ENCODE measurements around the gene ZNF385B.

Gene ZNF385B

DNA sequence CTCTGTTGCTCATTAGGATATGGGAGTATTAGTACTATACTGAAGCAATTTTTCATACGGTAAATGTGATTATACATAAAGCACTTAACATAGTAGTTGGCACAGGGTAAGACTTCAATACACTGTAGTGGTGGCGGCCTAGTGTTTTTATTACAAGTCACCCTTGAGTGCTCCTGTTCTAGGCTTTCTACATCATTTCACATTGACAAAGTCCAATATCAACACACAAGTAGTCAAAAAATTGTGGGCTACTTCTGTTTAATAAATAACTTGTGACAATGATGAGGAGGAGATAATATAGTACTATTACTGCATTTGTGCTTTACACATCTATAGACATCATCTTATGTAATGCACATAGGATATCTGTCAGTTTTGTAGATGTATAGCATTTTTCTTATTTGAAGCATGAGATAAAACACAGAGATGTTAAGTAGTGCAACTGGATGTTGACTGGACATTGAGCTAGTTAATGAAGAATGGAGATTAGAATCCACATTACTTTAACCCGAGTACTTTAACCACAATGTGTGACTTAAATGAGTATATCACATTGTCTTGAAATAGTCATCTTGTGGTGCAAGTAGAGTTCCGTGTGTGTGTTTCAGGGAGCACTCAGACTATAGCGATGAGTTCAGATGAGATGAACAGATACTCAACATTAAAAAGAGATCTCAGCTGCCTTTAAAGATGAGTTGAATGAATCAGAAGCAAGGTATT, 134.8 kb downstream of the ZNF385B start:
- no peaks in the 10 kb centered on the region for H3K4me1 ChIP-seq (ENCODE audit: control insufficient read depth, insufficient read depth, low read length)

DNA sequence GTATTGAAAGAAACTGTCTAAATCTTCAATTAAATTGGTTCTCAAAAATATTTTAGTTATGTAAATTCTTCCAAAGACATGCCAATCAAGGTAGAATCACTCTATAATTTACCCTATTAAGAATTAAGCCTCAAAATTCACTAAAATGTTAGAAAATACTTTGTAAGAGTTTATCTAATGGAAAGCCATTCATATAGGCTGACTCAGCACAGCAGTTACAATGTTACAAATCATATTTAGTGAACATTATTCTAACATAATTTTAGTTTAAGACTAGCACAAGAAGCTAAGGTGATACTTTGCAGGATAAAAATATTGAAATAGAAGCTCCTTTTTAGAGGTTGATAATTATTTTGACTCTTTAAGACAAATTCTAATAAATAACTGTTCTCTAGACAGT, 137.0 kb downstream of the ZNF385B start:
- no peaks in the 10 kb centered on the region for H3K4me1 ChIP-seq (ENCODE audit: control insufficient read depth, insufficient read depth, low read length)
- no peaks in the 10 kb centered on the region for H3K27me3 ChIP-seq (ENCODE audit: control insufficient read depth, insufficient read depth, low read length)
- H3K4me3 ChIP-seq (ENCODE audit: low read depth, low read length) = no peak overlapping the region
- no peak overlapping the region for H3K9ac ChIP-seq (ENCODE audit: low read depth, low read length)
- no peaks in the 10 kb centered on the region for H3K9me3 ChIP-seq (ENCODE audit: control insufficient read depth, insufficient read depth, low read length)
- H3K36me3 ChIP-seq (ENCODE audit: control insufficient read depth, insufficient read depth, low read length) = no peaks in the 10 kb centered on the region

More for the DNA sequence above, 134.8 kb downstream of the ZNF385B start:
- Histone ChIP-seq H3K27me3 (ENCODE audit: control insufficient read depth, insufficient read depth, low read length) (no peaks in the 10 kb centered on the region), H3K4me3 (ENCODE audit: low read depth, low read length) (no peak overlapping the region), H3K9ac (ENCODE audit: low read depth, low read length) (no peak overlapping the region), H3K9me3 (ENCODE audit: control insufficient read depth, insufficient read depth, low read length) (no peaks in the 10 kb centered on the region), H3K36me3 (ENCODE audit: control insufficient read depth, insufficient read depth, low read length) (no peaks in the 10 kb centered on the region)

DNA sequence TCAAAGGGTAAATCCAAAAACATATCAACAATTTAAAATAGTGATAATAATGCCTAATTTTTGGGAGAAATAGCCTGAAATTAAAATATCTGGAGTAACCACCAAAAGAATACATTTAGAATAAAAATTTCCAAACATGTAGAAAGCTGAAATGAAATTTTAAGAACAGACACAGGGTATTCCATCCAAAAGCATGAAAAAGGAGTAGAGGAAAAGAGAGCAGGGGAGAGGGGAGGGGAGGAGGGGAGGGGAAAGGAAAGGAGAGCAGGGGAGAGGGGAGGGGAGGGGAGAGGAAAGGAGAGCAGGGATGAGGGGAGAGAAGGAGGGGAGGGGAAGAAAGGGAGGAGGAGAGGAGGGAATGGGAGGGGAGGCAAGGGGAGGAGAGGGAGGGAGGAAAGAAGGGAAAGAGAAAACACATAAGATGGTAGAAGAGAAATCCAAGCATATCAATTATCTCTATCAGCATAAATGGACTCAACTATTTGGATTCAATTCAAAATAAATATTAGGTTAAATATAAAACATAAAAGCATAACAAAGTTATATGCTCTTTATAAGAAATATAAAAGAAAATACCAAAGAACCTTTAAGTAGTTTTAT, 141.1 kb downstream of the ZNF385B start:
- Histone ChIP-seq H3K9me3 (ENCODE audit: control insufficient read depth, insufficient read depth, low read length) (no peaks in the 10 kb centered on the region), H3K4me3 (ENCODE audit: low read depth, low read length) (no peak overlapping the region), H3K27me3 (ENCODE audit: control insufficient read depth, insufficient read depth, low read length) (no peaks in the 10 kb centered on the region), H3K9ac (ENCODE audit: low read depth, low read length) (no peak overlapping the region), H3K4me1 (ENCODE audit: control insufficient read depth, insufficient read depth, low read length) (no peaks in the 10 kb centered on the region), H3K36me3 (ENCODE audit: control insufficient read depth, insufficient read depth, low read length) (no peaks in the 10 kb centered on the region)

DNA sequence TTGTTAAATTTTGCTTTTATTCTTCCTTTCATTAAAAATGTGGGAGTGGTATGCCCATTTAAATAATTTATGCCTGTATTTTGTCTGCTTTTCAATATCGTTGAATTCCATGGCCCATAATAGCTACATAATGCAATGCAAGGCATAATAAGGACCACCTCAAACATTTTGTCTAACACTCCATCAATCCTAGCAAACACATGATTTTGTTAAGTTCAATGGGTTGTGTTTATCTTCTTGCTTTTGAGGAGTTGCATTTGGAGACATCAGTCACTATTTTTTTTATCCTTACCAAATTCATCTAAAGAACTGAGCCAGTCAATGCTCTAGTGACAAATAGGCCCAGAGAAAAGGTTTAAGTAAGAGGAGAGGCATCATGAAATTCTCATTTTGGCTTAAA, 145.5 kb downstream of the ZNF385B start:
- Histone ChIP-seq H3K4me1 (ENCODE audit: control insufficient read depth, insufficient read depth, low read length) (no peaks in the 10 kb centered on the region), H3K27me3 (ENCODE audit: control insufficient read depth, insufficient read depth, low read length) (no peaks in the 10 kb centered on the region), H3K9me3 (ENCODE audit: control insufficient read depth, insufficient read depth, low read length) (no peaks in the 10 kb centered on the region), H3K4me3 (ENCODE audit: low read depth, low read length) (no peak overlapping the region), H3K9ac (ENCODE audit: low read depth, low read length) (no peak overlapping the region), H3K36me3 (ENCODE audit: control insufficient read depth, insufficient read depth, low read length) (no peaks in the 10 kb centered on the region)

DNA sequence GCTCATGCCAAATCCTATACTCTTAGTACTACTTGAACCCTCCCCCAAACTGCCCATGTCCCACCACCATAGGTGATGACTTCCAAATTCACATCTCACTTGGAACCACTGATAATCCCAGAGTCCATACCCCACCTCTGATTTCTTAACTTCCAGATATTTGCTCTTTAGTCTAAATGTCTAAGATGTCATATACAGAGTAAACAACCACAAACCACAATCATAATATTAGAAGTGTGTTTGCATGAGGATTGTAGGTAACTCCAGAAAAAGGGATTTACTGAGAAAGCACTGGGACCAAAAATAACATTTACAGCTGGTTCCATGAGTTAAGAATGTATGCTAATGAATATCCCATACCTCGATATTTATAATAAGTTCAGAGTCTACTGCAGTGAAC, 146.2 kb downstream of the ZNF385B start:
- H3K9ac ChIP-seq (ENCODE audit: low read depth, low read length) = no peak overlapping the region
- no peak overlapping the region for H3K4me3 ChIP-seq (ENCODE audit: low read depth, low read length)
- no peaks in the 10 kb centered on the region for H3K36me3 ChIP-seq (ENCODE audit: control insufficient read depth, insufficient read depth, low read length)
- no peaks in the 10 kb centered on the region for H3K27me3 ChIP-seq (ENCODE audit: control insufficient read depth, insufficient read depth, low read length)
- H3K9me3 ChIP-seq (ENCODE audit: control insufficient read depth, insufficient read depth, low read length) = no peaks in the 10 kb centered on the region
- H3K4me1 ChIP-seq (ENCODE audit: control insufficient read depth, insufficient read depth, low read length) = no peaks in the 10 kb centered on the region

DNA sequence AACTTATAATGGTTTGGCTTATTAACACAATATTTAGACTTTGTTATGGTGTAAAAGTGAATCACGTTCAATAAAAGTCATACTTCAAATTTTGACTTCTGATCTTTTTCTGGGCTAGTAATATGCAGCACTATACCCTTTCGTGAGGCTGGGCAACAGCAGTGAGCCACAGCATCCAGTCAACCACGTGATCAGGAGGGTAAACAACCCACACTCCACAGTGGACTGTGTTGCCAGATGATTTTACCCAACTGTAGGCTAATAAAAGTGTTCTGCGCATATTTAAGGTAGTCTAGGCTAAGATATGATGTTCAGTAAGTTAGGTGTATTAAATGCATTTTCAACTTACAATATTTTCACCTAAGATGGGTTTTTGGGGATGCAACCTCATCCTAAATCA, 148.6 kb downstream of the ZNF385B start:
- Histone ChIP-seq H3K4me3 (ENCODE audit: low read depth, low read length) (no peak overlapping the region), H3K9ac (ENCODE audit: low read depth, low read length) (no peak overlapping the region), H3K4me1 (ENCODE audit: control insufficient read depth, insufficient read depth, low read length) (peaks cover 3% of the 10 kb centered on the region), H3K36me3 (ENCODE audit: control insufficient read depth, insufficient read depth, low read length) (no peaks in the 10 kb centered on the region), H3K27me3 (ENCODE audit: control insufficient read depth, insufficient read depth, low read length) (no peaks in the 10 kb centered on the region), H3K9me3 (ENCODE audit: control insufficient read depth, insufficient read depth, low read length) (no peaks in the 10 kb centered on the region)

DNA sequence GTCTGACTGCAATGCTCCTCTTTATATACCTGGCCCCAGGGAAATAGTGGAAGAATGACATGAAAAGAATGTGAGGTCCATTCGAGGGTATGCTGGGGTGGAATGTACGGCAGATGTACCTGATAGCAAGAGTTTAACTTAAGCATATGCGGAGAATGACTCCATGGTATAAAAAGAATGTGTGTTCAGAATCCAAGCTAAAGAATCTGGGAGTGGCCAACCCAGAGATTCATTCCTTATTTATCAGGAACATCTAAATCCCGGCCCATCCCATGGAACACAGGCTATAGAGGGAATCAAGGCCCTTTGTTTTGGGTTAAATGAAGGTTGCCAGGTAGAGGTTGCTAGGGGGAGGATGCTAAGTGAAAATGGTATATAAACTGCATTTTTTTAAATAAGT, 150.0 kb downstream of the ZNF385B start:
- Histone ChIP-seq H3K9me3 (ENCODE audit: control insufficient read depth, insufficient read depth, low read length) (no peaks in the 10 kb centered on the region), H3K4me3 (ENCODE audit: low read depth, low read length) (no peak overlapping the region), H3K36me3 (ENCODE audit: control insufficient read depth, insufficient read depth, low read length) (no peaks in the 10 kb centered on the region), H3K27me3 (ENCODE audit: control insufficient read depth, insufficient read depth, low read length) (no peaks in the 10 kb centered on the region), H3K9ac (ENCODE audit: low read depth, low read length) (no peak overlapping the region), H3K4me1 (ENCODE audit: control insufficient read depth, insufficient read depth, low read length) (peaks cover 3% of the 10 kb centered on the region)

DNA sequence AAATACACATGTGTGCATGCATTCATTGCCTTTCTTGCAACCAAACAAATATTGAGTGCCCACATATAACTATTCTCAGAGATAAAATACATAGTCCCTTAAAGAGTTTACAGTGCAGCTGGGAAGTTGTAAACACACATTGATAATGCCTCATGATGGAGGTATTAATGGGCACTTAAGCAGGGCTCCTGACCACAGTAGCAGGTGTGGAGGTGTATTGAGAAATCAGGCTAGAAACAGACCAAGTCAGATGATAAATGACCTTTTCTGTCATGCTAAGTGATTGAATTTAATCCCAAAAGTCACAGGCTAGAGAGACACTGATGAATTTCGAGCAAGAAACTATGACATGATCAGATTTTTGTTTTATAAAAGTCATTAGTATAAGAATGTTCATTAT, 157.7 kb downstream of the ZNF385B start:
- H3K4me1 ChIP-seq (ENCODE audit: control insufficient read depth, insufficient read depth, low read length) = no peaks in the 10 kb centered on the region
- H3K4me3 ChIP-seq (ENCODE audit: low read depth, low read length) = no peak overlapping the region
- H3K9me3 ChIP-seq (ENCODE audit: control insufficient read depth, insufficient read depth, low read length) = no peaks in the 10 kb centered on the region
- no peaks in the 10 kb centered on the region for H3K27me3 ChIP-seq (ENCODE audit: control insufficient read depth, insufficient read depth, low read length)
- no peak overlapping the region for H3K9ac ChIP-seq (ENCODE audit: low read depth, low read length)
- no peaks in the 10 kb centered on the region for H3K36me3 ChIP-seq (ENCODE audit: control insufficient read depth, insufficient read depth, low read length)

DNA sequence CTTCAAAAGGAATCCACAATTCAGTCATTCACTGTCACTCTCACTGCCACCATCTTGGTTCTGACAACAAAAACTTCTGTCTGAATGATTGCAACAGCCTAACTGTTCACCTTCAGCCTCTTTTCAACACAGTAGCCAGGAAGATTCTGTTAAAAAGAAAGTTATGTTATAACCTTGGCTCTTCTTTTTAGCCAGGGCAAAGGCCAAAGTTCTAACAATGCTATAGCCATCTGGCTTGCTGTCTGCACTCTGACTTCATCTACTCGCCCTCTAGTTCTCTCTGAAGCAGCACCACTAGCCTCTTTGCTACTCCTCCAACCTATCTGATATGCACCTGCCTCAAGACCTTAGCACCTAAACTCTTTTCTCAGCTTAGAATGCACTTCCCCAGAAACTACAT, 158.5 kb downstream of the ZNF385B start:
- no peak overlapping the region for H3K9ac ChIP-seq (ENCODE audit: low read depth, low read length)
- H3K27me3 ChIP-seq (ENCODE audit: control insufficient read depth, insufficient read depth, low read length) = no peaks in the 10 kb centered on the region
- H3K4me1 ChIP-seq (ENCODE audit: control insufficient read depth, insufficient read depth, low read length) = no peaks in the 10 kb centered on the region
- no peaks in the 10 kb centered on the region for H3K36me3 ChIP-seq (ENCODE audit: control insufficient read depth, insufficient read depth, low read length)
- H3K9me3 ChIP-seq (ENCODE audit: control insufficient read depth, insufficient read depth, low read length) = no peaks in the 10 kb centered on the region
- H3K4me3 ChIP-seq (ENCODE audit: low read depth, low read length) = no peak overlapping the region

DNA sequence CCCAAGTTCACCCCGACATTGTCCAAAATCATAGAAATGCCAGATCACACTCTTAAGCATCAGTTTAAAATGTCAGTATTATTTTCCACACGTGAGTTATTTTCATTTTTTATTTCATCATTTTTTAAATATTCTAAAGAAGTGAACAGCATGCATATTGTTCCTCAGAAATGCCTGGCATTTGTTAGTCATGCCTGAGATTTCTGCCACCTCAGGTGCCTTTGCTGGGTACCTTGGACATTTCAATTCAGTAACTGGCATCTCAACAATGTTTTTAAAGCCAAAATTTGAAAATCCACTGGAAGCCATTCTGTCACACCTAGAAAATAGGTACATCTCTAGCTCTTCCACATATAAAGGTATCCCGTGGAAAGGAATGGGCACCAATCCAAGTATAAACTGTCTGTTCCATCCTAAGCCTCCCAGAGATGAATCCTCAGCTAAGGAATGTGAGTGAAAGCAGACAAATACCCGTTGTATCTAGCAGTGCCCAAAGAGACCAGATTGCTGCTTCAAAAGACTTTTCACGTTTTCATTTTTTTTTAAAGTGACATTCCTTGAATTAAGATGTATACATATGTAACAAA, 159.8 kb downstream of the ZNF385B start:
- H3K9me3 ChIP-seq (ENCODE audit: control insufficient read depth, insufficient read depth, low read length) = no peaks in the 10 kb centered on the region

DNA sequence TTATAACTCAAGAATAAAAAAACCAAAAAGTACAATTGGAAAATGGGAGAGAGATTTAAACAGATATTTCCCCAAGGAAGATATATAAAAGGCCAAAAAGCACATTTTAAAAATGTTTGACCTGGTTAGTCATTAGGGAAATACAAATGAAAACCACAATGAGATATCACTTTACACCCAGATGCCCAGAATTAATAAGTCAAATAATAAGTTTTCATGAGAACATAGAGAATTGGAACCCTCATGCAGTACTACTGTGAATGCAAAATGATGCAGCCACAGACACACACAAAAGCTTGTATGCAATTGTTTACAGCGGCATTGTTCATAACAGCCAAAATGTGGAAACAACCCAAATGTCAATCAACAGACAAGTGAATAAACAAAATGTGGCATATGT, 165.9 kb downstream of the ZNF385B start:
- H3K4me1 ChIP-seq (ENCODE audit: control insufficient read depth, insufficient read depth, low read length) = no peaks in the 10 kb centered on the region
- H3K27me3 ChIP-seq (ENCODE audit: control insufficient read depth, insufficient read depth, low read length) = no peaks in the 10 kb centered on the region
- H3K9ac ChIP-seq (ENCODE audit: low read depth, low read length) = no peak overlapping the region
- no peak overlapping the region for H3K4me3 ChIP-seq (ENCODE audit: low read depth, low read length)
- H3K9me3 ChIP-seq (ENCODE audit: control insufficient read depth, insufficient read depth, low read length) = no peaks in the 10 kb centered on the region
- H3K36me3 ChIP-seq (ENCODE audit: control insufficient read depth, insufficient read depth, low read length) = no peaks in the 10 kb centered on the region

More for the DNA sequence above, 159.8 kb downstream of the ZNF385B start:
- Histone ChIP-seq H3K36me3 (ENCODE audit: control insufficient read depth, insufficient read depth, low read length) (no peaks in the 10 kb centered on the region), H3K4me3 (ENCODE audit: low read depth, low read length) (no peak overlapping the region), H3K4me1 (ENCODE audit: control insufficient read depth, insufficient read depth, low read length) (no peaks in the 10 kb centered on the region), H3K27me3 (ENCODE audit: control insufficient read depth, insufficient read depth, low read length) (no peaks in the 10 kb centered on the region), H3K9ac (ENCODE audit: low read depth, low read length) (no peak overlapping the region)

DNA sequence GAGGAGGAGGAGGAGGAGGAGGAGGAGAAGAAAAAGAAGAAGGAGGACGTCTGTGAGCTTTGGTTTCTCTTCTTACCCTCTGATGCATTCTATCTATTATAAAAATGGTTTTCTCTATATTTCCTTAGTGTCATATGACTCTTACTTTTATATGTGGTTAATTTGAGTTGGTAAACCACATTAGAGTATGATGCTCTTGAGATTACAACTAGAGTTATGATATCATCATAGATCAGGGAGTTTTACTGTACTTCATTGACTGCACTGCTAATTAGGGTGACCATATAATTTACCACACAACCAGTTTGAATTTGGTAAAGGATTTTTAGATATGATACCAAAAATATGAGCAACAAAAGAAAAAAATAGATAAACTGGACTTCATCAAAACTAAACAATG, 166.4 kb downstream of the ZNF385B start:
- Histone ChIP-seq H3K9me3 (ENCODE audit: control insufficient read depth, insufficient read depth, low read length) (no peaks in the 10 kb centered on the region), H3K4me1 (ENCODE audit: control insufficient read depth, insufficient read depth, low read length) (no peaks in the 10 kb centered on the region), H3K27me3 (ENCODE audit: control insufficient read depth, insufficient read depth, low read length) (no peaks in the 10 kb centered on the region)

More for the DNA sequence above, 166.4 kb downstream of the ZNF385B start:
- no peak overlapping the region for H3K4me3 ChIP-seq (ENCODE audit: low read depth, low read length)
- H3K9ac ChIP-seq (ENCODE audit: low read depth, low read length) = no peak overlapping the region
- H3K36me3 ChIP-seq (ENCODE audit: control insufficient read depth, insufficient read depth, low read length) = no peaks in the 10 kb centered on the region

All from iPS-15b (cell line).